Measurements from ENCODE around the gene BTBD6.

- TF ChIP-seq CTCF (conservative IDR thresholded peaks at IDR 0.05; ENCODE audit: low read depth in 2 of 2) (no peak), POLR2AphosphoS5 (IDR thresholded peaks at IDR 0.05; ENCODE audit: low read depth) (no peak), REST (IDR thresholded peaks at IDR 0.05; ENCODE audit: unreplicated experiment) (no peak), ETS1 (IDR thresholded peaks at IDR 0.05) (no peak), EZH2 (IDR thresholded peaks at IDR 0.05; ENCODE audit: low read depth, unreplicated experiment) (no peak), JUNB (IDR thresholded peaks at IDR 0.05; ENCODE audit: unreplicated experiment) (no peak), CREB1 (CRISPR knock-in tag; IDR thresholded peaks at IDR 0.05; ENCODE audit: low read depth) (no peak), NANOG (IDR thresholded peaks at IDR 0.05; ENCODE audit: borderline replicate concordance) (no peak), EZH2phosphoT487 (IDR thresholded peaks at IDR 0.05; ENCODE audit: unreplicated experiment) (no peak), ZNF114 (CRISPR knock-in tag; IDR thresholded peaks at IDR 0.05) (no peak), STAT1 (IDR thresholded peaks at IDR 0.05; ENCODE audit: unreplicated experiment) (no peak)
These were observed 31.7 kb upstream of the BTBD6 start for GRCh38 chr14:105216490-105217247.
